Vagina (tissue), 2 donors: Measurements from ENCODE around the gene UBE3D.

Experiments
- POLR2A ChIP-seq, 2 donors: fragments of 450-650 bp; IDR thresholded peaks; one replicate each; pipeline ENCODE4 v1.6.1; 2017; ENCODE audit warnings: antibody characterized with exemption in 2 of 2, mild to moderate bottlenecking in 2 of 2, moderate library complexity in 2 of 2
- TF ChIP-seq, protein P1 (sequence below), 3 experiments: fragments of 450-650 bp in 2 of 3; fragments of 200-600 bp in 1 of 3; sonication (generic) in 1 of 3; IDR thresholded peaks; one replicate each; pipeline ENCODE4 v1.5.1; 2017 to 2019; ENCODE audit warnings: antibody characterized with exemption in 3 of 3, mild to moderate bottlenecking in 2 of 3, moderate library complexity in 2 of 3

GRCh38 chr6:83092756-83093399, 27.2 kb upstream of the UBE3D start:
- TF ChIP-seq, protein P1, sequence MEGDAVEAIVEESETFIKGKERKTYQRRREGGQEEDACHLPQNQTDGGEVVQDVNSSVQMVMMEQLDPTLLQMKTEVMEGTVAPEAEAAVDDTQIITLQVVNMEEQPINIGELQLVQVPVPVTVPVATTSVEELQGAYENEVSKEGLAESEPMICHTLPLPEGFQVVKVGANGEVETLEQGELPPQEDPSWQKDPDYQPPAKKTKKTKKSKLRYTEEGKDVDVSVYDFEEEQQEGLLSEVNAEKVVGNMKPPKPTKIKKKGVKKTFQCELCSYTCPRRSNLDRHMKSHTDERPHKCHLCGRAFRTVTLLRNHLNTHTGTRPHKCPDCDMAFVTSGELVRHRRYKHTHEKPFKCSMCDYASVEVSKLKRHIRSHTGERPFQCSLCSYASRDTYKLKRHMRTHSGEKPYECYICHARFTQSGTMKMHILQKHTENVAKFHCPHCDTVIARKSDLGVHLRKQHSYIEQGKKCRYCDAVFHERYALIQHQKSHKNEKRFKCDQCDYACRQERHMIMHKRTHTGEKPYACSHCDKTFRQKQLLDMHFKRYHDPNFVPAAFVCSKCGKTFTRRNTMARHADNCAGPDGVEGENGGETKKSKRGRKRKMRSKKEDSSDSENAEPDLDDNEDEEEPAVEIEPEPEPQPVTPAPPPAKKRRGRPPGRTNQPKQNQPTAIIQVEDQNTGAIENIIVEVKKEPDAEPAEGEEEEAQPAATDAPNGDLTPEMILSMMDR (IDR thresholded peaks at IDR 0.05) = no peak
- no peak for TF ChIP-seq POLR2A (IDR thresholded peaks at IDR 0.05)
